GM12878 (cell line): Measurements from ENCODE around the gene CLIP1. TPM values are rescaled to one million over a fixed set of nuclear protein-coding genes. Genes with fewer than 3 reads are reported as not detected.

Experiments used
- ATAC-seq: fragments of 200-7000 bp; cut with Tn5 transposase; 3 replicates; pipeline ENCODE4 v1.9.1; 2020; ENCODE audit warnings: mild to moderate bottlenecking, moderate library complexity
- BruUV-seq: library from RNA; stranded (reverse); fragments of 400-500 nt; replicated peaks from 2 replicates; lab custom pipeline; 2021; lab: Mats Ljungman, UMichigan
- CTCF ChIA-PET: fragments of 300-600 bp; sonication (Branson Sonifier 250); formaldehyde crosslinking; extraction: SDS; loops from one replicate; lab custom pipeline; 2021; ENCODE audit warnings: inconsistent platforms; lab: Yijun Ruan, JAX
- POLR2A ChIA-PET: fragments of 350-600 bp; formaldehyde crosslinking; extraction: SDS; loops from one replicate; lab custom pipeline; 2021; ENCODE audit warnings: inconsistent platforms; lab: Charles Lee
- RAD21 ChIA-PET: fragments of 300-600 bp; sonication (Branson Sonifier 250); formaldehyde crosslinking; loops from one replicate; lab custom pipeline; 2023; ENCODE audit warnings: antibody characterized with exemption; ENCODE audit not compliant: unreplicated experiment; lab: Charles Lee
- SMC1A ChIA-PET: fragments of 300-600 bp; sonication (Branson Sonifier 250); formaldehyde crosslinking; loops from one replicate; lab custom pipeline; 2023; ENCODE audit not compliant: unreplicated experiment, uncharacterized antibody; lab: Charles Lee
- DNase-seq: peaks from one replicate; pipeline ENCODE4 v3.0.0-alpha.2; 2011; ENCODE audit warnings: low read depth, low spot score
- FAIRE-seq: peaks from 3 replicates; lab custom pipeline; 2011; peaks lifted over from hg19 to GRCh38; lab: Jason Lieb, UNC
- H2AFZ ChIP-seq: 2 replicates; pipeline ENCODE4 v1.6.0; 2011; ENCODE audit warnings: low read depth, low read length, control low read depth; ENCODE audit not compliant: control insufficient read depth
- H3K27ac ChIP-seq: 2 replicates; pipeline ENCODE4 v1.5.1; 2011; ENCODE audit warnings: control low read depth; ENCODE audit not compliant: control insufficient read depth, insufficient read depth
- H3K27me3 ChIP-seq, 2 experiments: replicated peaks in 1 of 2; 2 replicates each; pipeline versions ENCODE4 v1.6.0 to v1.6.1; 2011; ENCODE audit warnings: low read length in 1 of 2; ENCODE audit not compliant: control insufficient read depth in 2 of 2, insufficient read depth in 2 of 2
- H3K36me3 ChIP-seq, 2 experiments: 2 replicates each; pipeline ENCODE4 v1.5.1; 2011; ENCODE audit warnings: low read length in 1 of 2; ENCODE audit not compliant: control insufficient read depth in 2 of 2, insufficient read depth in 2 of 2
- H3K4me1 ChIP-seq: 2 replicates; pipeline ENCODE4 v1.6.1; 2011; ENCODE audit warnings: mild to moderate bottlenecking, low read length, moderate library complexity, mixed read lengths; ENCODE audit not compliant: control insufficient read depth, insufficient read depth
- H3K4me2 ChIP-seq: 2 replicates; pipeline ENCODE4 v1.6.0; 2011; ENCODE audit warnings: control low read depth; ENCODE audit not compliant: control insufficient read depth, insufficient read depth
- H3K4me3 ChIP-seq: fragments of 200-600 bp; sonication (generic); 2 replicates; pipeline ENCODE4 v1.5.1; 2016
- H3K79me2 ChIP-seq: 2 replicates; pipeline ENCODE4 v1.6.0; 2011; ENCODE audit warnings: low read length; ENCODE audit not compliant: control insufficient read depth, insufficient read depth
- H3K9ac ChIP-seq: 2 replicates; pipeline ENCODE4 v1.8.0; 2011; ENCODE audit warnings: low read length, control low read depth, mixed read lengths; ENCODE audit not compliant: control insufficient read depth, insufficient read depth
- H3K9me3 ChIP-seq: replicated peaks from 3 replicates; pipeline ENCODE4 v1.5.1; 2011; ENCODE audit warnings: mild to moderate bottlenecking, low read length; ENCODE audit not compliant: control insufficient read depth, insufficient read depth
- H4K20me1 ChIP-seq: 2 replicates; pipeline ENCODE4 v1.6.0; 2011; ENCODE audit not compliant: control insufficient read depth, insufficient read depth
- CREB1 ChIP-seq: IDR thresholded peaks from 2 replicates; pipeline ENCODE4 v1.6.1; 2012; ENCODE audit warnings: low read depth, mild to moderate bottlenecking, inconsistent platforms
- CTCF ChIP-seq, 3 experiments: IDR thresholded peaks in 2 of 3; conservative IDR thresholded peaks in 1 of 3; 2 replicates each; pipeline ENCODE4 v1.5.1; 2011; ENCODE audit warnings: low read depth in 3 of 3, low read length in 3 of 3, mild to moderate bottlenecking in 3 of 3, control low read depth in 2 of 3, moderate library complexity in 2 of 3, inconsistent platforms in 1 of 3, mixed read lengths in 1 of 3; ENCODE audit not compliant: control insufficient read depth in 2 of 3, insufficient read depth in 1 of 3; ENCODE audit errors: extremely low read depth in 1 of 3
- FOXM1 ChIP-seq: IDR thresholded peaks from 2 replicates; pipeline ENCODE4 v1.6.1; 2012; ENCODE audit warnings: low read depth, mild to moderate bottlenecking, inconsistent platforms, low read length, moderate library complexity
- KLF5 ChIP-seq: fragments of 450-650 bp; IDR thresholded peaks from 2 replicates; pipeline ENCODE4 v1.6.1; 2014; ENCODE audit warnings: mild to moderate bottlenecking; ENCODE audit not compliant: partially characterized antibody
- LARP7 ChIP-seq: fragments of 450-650 bp; IDR thresholded peaks from 2 replicates; pipeline ENCODE4 v1.6.1; 2017; ENCODE audit warnings: mild to moderate bottlenecking
- MEF2A ChIP-seq: IDR thresholded peaks from 2 replicates; pipeline ENCODE4 v1.6.1; 2011; ENCODE audit warnings: low read depth, mild to moderate bottlenecking, low read length, moderate library complexity; ENCODE audit not compliant: insufficient read depth
- RAD21 ChIP-seq: IDR thresholded peaks from 2 replicates; pipeline ENCODE4 v1.6.1; 2011; ENCODE audit warnings: mild to moderate bottlenecking, low read depth, low read length, moderate library complexity; ENCODE audit not compliant: insufficient read depth
- SMC3 ChIP-seq: IDR thresholded peaks from 2 replicates; pipeline ENCODE4 v1.6.1; 2011; ENCODE audit warnings: low read length, improper control_type of control experiment, borderline replicate concordance
- ZNF274 ChIP-seq: IDR thresholded peaks from one replicate; pipeline ENCODE4 v1.8.0; 2011; ENCODE audit not compliant: insufficient read length, insufficient read depth
- WGBS: methylation state at CpG from one replicate; pipeline ENCODE4 v1.1.6; 2016; ENCODE audit warnings: low lambda C conversion rate; ENCODE audit not compliant: insufficient replicate concordance, insufficient coverage; ENCODE audit errors: missing lambda C conversion rate; 5-methylcytosine and 5-hydroxymethylcytosine counted together
- in situ Hi-C: fragments of 300-500 bp; cut with MboI; formaldehyde crosslinking; loops from 9 replicates; pipeline ENCODE4 v1.14.3; 2018; ENCODE audit warnings: mixed read lengths
- intact Hi-C: fragments of 100-400 bp; cut with micrococcal nuclease; formaldehyde crosslinking; loops from one replicate; pipeline ENCODE4 v1.14.2; 2022; ENCODE audit not compliant: unreplicated experiment
- polyA plus RNA-seq, 11 experiments: library from polyadenylated mRNA; depleted of rRNA in 4 of 11; unstranded in 6 of 11; stranded (reverse) in 5 of 11; fragments of >200 nt; fragmentation: Nextera tagmentation in 4 of 11; fragmentation: Illumina TruSeq in 1 of 11; extraction: Ambion mirVana in 4 of 11; extraction: Trizol in 1 of 11; gene quantifications; 1 replicate in 1 of 11; 2 replicates in 10 of 11; pipeline versions ENCODE4 v1.2.1 to v1.2.3, GENCODE V29; 2011 to 2016; ENCODE audit warnings: inconsistent platforms in 2 of 11, missing spikeins in 2 of 11, low read depth in 1 of 11
- total RNA-seq, 4 experiments: library from RNA; depleted of rRNA in 3 of 4; stranded (reverse); fragments of >200 nt in 3 of 4; fragmentation: Illumina TruSeq in 1 of 4; extraction: Trizol in 1 of 4; gene quantifications; 2 replicates each; pipeline versions ENCODE4 v1.2.1 to v1.2.3, GENCODE V29; 2013 to 2021
- TF ChIP-seq, protein P1 (sequence below): fragments of 450-650 bp; formaldehyde crosslinking; IDR thresholded peaks from 2 replicates; pipeline ENCODE4 v1.4.0; 2020; ENCODE audit warnings: mild to moderate bottlenecking, moderate library complexity

Gene CLIP1
- total and polyA plus RNA-seq, 10 of the 15 experiments (the other 5 are each of a cell fraction or from before 2014, with no cell fraction given), result 6.0 to 45.4 (median 25.2) TPM

DNA sequence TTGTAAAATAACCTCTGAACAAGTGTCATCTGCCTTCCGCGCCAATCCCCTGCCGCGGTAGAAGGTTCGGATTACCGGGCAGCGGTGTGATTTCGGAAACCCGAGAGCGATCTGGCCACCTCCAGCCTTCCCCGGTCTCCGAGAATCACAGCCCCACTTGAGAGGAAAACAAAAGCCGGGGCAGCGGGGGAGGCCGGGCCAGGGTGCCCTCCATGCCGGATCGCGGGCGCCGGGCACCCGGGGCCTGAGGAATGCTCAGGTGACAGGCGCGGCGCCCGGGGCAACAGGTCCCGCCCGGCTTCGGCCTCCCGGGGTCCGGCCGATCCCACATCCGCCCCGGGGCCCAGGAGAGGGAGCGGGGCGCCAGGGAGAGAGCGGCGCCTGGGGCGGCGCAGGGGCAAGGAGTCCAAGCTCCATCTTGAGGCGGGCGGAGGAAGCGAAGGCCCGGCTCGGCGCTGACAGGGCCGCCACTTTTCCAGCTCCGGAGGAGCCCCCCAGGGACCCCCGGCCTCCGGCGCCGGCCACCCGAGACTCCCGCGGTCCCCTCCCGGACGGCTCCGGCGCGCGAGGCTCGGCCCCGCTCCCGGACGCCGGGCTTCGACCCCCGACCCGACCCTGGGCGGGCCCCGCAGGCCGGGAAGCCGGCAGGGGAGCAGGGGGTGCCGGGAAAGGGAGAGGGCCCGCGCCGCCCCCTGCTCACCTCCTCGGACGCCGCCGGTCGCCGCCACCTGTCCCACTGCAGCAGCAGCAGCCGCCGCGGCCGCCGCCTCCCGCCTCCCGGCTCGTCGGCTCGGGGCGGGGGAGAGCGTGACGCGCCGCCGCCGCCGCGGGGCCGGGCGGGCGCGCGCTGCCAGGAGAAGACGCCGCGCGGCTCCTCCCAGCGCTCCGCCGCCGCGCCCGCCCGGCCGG is at the start of gene CLIP1 (continued):
- TF ChIP-seq, protein P1, sequence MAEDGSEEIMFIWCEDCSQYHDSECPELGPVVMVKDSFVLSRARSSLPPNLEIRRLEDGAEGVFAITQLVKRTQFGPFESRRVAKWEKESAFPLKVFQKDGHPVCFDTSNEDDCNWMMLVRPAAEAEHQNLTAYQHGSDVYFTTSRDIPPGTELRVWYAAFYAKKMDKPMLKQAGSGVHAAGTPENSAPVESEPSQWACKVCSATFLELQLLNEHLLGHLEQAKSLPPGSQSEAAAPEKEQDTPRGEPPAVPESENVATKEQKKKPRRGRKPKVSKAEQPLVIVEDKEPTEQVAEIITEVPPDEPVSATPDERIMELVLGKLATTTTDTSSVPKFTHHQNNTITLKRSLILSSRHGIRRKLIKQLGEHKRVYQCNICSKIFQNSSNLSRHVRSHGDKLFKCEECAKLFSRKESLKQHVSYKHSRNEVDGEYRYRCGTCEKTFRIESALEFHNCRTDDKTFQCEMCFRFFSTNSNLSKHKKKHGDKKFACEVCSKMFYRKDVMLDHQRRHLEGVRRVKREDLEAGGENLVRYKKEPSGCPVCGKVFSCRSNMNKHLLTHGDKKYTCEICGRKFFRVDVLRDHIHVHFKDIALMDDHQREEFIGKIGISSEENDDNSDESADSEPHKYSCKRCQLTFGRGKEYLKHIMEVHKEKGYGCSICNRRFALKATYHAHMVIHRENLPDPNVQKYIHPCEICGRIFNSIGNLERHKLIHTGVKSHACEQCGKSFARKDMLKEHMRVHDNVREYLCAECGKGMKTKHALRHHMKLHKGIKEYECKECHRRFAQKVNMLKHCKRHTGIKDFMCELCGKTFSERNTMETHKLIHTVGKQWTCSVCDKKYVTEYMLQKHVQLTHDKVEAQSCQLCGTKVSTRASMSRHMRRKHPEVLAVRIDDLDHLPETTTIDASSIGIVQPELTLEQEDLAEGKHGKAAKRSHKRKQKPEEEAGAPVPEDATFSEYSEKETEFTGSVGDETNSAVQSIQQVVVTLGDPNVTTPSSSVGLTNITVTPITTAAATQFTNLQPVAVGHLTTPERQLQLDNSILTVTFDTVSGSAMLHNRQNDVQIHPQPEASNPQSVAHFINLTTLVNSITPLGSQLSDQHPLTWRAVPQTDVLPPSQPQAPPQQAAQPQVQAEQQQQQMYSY (CRISPR knock-in tag), result no peak
- TF ChIP-seq CREB1 (no peak), LARP7 (peak; percentile 84; the same call in 1 of the 2 replicates)

- ChIA-PET SMC1A (interaction anchor here (0.6 to 5.4 kb wide), 24 partner anchors 9 to 153 kb away, joined by 3 to 147 read pairs (median 4); partner anchors contain the start of genes CLIP1, KNTC1, RSRC2 and ZCCHC8), POLR2A (interaction anchor here (1.0 kb wide), 1 partner anchor 78 kb away, joined by 4 read pairs; no protein-coding TSS in a partner anchor), RAD21 (interaction anchor here (0.7 to 6.3 kb wide), 10 partner anchors 27 to 282 kb away, joined by 3 to 113 read pairs (median 6); partner anchors contain the start of genes CLIP1 and ZCCHC8), CTCF (interaction anchor here (0.6 to 7.6 kb wide), 42 partner anchors 9 to 840 kb away, joined by 3 to 246 read pairs (median 4); partner anchors contain the start of gene CLIP1)
- H3K27ac ChIP-seq, result no peak overlapping the region
- peak; percentile 69 for ATAC-seq
- no peaks in the 10 kb centered on the region for H3K27me3 ChIP-seq
- H3K4me2 ChIP-seq, result no peak overlapping the region
- DNase-seq, result no peak
- WGBS, result 63% methylated on average over 3 of the region's 3 CpGs
- no peak overlapping the region for H2AFZ ChIP-seq
- in situ Hi-C loops, result no loop called here
- H3K36me3 ChIP-seq, result peaks cover 8 to 21% of the 10 kb centered on the region in 2 experiments
- H3K9me3 ChIP-seq, result no peaks in the 10 kb centered on the region
- intact Hi-C loops, result loop anchor here (1.0 kb wide), 1 partner anchor 72 kb away; no protein-coding TSS in a partner anchor
- no peak for TF ChIP-seq KLF5
- peak; percentile 63 to 71 (median 70); a peak in 5 of 6 replicates for TF ChIP-seq CTCF (IDR thresholded peaks at IDR 0.05 in 2 of 3, conservative IDR thresholded peaks at IDR 0.05 in 1 of 3; ENCODE audit: control insufficient read depth in 2 of 3, extremely low read depth in 1 of 3, insufficient read depth in 1 of 3, low read depth in 3 of 3, low read length in 3 of 3)
- 0 out of 2 replicates have a peak, but pooled peaks have one; percentile 47 for TF ChIP-seq MEF2A
- TF ChIP-seq RAD21, result peak; percentile 83
- TF ChIP-seq ZNF274, result no peak
- 0 out of 2 replicates have a peak, but pooled peaks have one; percentile 20 for TF ChIP-seq FOXM1
- peak; percentile 86; the same call in 1 of the 2 replicates for TF ChIP-seq SMC3
- H4K20me1 ChIP-seq, result no peaks in the 10 kb centered on the region
- H3K9ac ChIP-seq, result no peak overlapping the region
- FAIRE-seq, result no peak
- no TSS peak for BruUV-seq
- no peaks in the 10 kb centered on the region for H3K79me2 ChIP-seq
- peaks cover 24% of the 10 kb centered on the region for H3K4me1 ChIP-seq
- H3K4me3 ChIP-seq, result no peak overlapping the region
Measured at GRCh38 chr12:122471324-122472226, 49.1 kb upstream of the CLIP1 start.
